HepG2 (cell line): Measurements from ENCODE around the gene WNK4. TPM values are rescaled to one million over a fixed set of nuclear protein-coding genes. Genes with fewer than 3 reads are reported as not detected.

Source experiments
- ATM ChIP-seq: fragments of 450-650 bp; IDR thresholded peaks from 2 replicates; pipeline ENCODE4 v1.7.1; 2017; ENCODE audit warnings: mild to moderate bottlenecking, borderline replicate concordance
- PTBP1 ChIP-seq: fragments of 200-400 bp; formaldehyde crosslinking; IDR thresholded peaks from 2 replicates; pipeline ENCODE4 v1.6.1; 2018; ENCODE audit warnings: low read length, low read depth; ENCODE audit not compliant: poor library complexity, severe bottlenecking
- ZBTB38 ChIP-seq: sonication (generic); formaldehyde crosslinking; IDR thresholded peaks from 2 replicates; pipeline ENCODE4 v1.5.1; 2020; ENCODE audit warnings: mild to moderate bottlenecking, missing genetic modification reagents
- ZBTB7B ChIP-seq: sonication (generic); formaldehyde crosslinking; IDR thresholded peaks from 2 replicates; pipeline ENCODE4 v1.4.0; 2020; ENCODE audit warnings: missing genetic modification reagents
- ZBTB8A ChIP-seq: sonication (generic); formaldehyde crosslinking; IDR thresholded peaks from 2 replicates; pipeline ENCODE4 v1.4.0; 2020; ENCODE audit warnings: mild to moderate bottlenecking, low read depth, missing genetic modification reagents, borderline replicate concordance
- ZFY ChIP-seq: sonication (generic); formaldehyde crosslinking; IDR thresholded peaks from 2 replicates; pipeline ENCODE4 v1.4.0; 2020; ENCODE audit warnings: missing genetic modification reagents
- ZMYM4 ChIP-seq: sonication (generic); formaldehyde crosslinking; IDR thresholded peaks from 2 replicates; pipeline ENCODE4 v1.8.1; 2023; ENCODE audit warnings: mild to moderate bottlenecking, missing genetic modification reagents
- ZNF160 ChIP-seq: sonication (generic); formaldehyde crosslinking; IDR thresholded peaks from 2 replicates; pipeline ENCODE4 v1.8.0; 2022; ENCODE audit warnings: mild to moderate bottlenecking, inconsistent platforms, missing genetic modification reagents
- ZNF260 ChIP-seq: sonication (generic); formaldehyde crosslinking; IDR thresholded peaks from 2 replicates; pipeline ENCODE4 v1.4.0; 2020; ENCODE audit warnings: missing genetic modification reagents, low read depth, mild to moderate bottlenecking, borderline replicate concordance
- ZNF33B ChIP-seq: sonication (generic); formaldehyde crosslinking; IDR thresholded peaks from 2 replicates; pipeline ENCODE4 v1.5.1; 2020; ENCODE audit warnings: mild to moderate bottlenecking, missing genetic modification reagents
- ZNF567 ChIP-seq: sonication (generic); formaldehyde crosslinking; IDR thresholded peaks from 2 replicates; pipeline ENCODE4 v1.8.1; 2023; ENCODE audit warnings: mild to moderate bottlenecking, missing genetic modification reagents, borderline replicate concordance
- polyA plus RNA-seq, 8 experiments: library from polyadenylated mRNA; depleted of rRNA in 3 of 8; stranded (reverse) in 7 of 8; unstranded in 1 of 8; fragments of >200 nt; fragmentation: Illumina TruSeq in 4 of 8; extraction: Trizol in 4 of 8; gene quantifications; 2 replicates each; pipeline versions ENCODE4 v1.2.1 to v1.2.3, GENCODE V29; 2011 to 2016; ENCODE audit warnings: low read depth in 4 of 8, missing spikeins in 1 of 8, mixed read lengths in 1 of 8; ENCODE audit not compliant: insufficient read depth in 1 of 8
- total RNA-seq, 5 experiments: library from RNA; depleted of rRNA; stranded (reverse); fragments of >200 nt; fragmentation: Illumina TruSeq; extraction: Trizol; gene quantifications; 2 replicates each; pipeline ENCODE4 v1.2.3, GENCODE V29; 2016; ENCODE audit warnings: low read depth in 1 of 5
- TF ChIP-seq, protein P1 (sequence below): sonication (generic); formaldehyde crosslinking; IDR thresholded peaks from 2 replicates; pipeline ENCODE4 v1.5.0; 2020; ENCODE audit warnings: mild to moderate bottlenecking, missing genetic modification reagents, borderline replicate concordance
- TF ChIP-seq, protein P2 (sequence below): sonication (generic); formaldehyde crosslinking; IDR thresholded peaks from 2 replicates; pipeline ENCODE4 v1.5.0; 2020; ENCODE audit warnings: mild to moderate bottlenecking, missing genetic modification reagents
- TF ChIP-seq, protein P3 (sequence below): sonication (generic); formaldehyde crosslinking; IDR thresholded peaks from 2 replicates; pipeline ENCODE4 v1.4.0; 2020; ENCODE audit warnings: missing genetic modification reagents, borderline replicate concordance
- TF ChIP-seq, protein P4 (sequence below): conservative IDR thresholded peaks from 2 replicates; pipeline ENCODE4 v1.6.1; 2018; ENCODE audit warnings: missing genetic modification reagents
- TF ChIP-seq, protein P5 (sequence below): sonication (generic); formaldehyde crosslinking; IDR thresholded peaks from 2 replicates; pipeline ENCODE4 v1.8.0; 2022; ENCODE audit warnings: low read depth, missing genetic modification reagents

WNK4 gene
- total and polyA plus RNA-seq, 2 of the 13 experiments (the other 11 are each of a cell fraction or from before 2014, with no cell fraction given), result 2.7 to 13.7 TPM

DNA sequence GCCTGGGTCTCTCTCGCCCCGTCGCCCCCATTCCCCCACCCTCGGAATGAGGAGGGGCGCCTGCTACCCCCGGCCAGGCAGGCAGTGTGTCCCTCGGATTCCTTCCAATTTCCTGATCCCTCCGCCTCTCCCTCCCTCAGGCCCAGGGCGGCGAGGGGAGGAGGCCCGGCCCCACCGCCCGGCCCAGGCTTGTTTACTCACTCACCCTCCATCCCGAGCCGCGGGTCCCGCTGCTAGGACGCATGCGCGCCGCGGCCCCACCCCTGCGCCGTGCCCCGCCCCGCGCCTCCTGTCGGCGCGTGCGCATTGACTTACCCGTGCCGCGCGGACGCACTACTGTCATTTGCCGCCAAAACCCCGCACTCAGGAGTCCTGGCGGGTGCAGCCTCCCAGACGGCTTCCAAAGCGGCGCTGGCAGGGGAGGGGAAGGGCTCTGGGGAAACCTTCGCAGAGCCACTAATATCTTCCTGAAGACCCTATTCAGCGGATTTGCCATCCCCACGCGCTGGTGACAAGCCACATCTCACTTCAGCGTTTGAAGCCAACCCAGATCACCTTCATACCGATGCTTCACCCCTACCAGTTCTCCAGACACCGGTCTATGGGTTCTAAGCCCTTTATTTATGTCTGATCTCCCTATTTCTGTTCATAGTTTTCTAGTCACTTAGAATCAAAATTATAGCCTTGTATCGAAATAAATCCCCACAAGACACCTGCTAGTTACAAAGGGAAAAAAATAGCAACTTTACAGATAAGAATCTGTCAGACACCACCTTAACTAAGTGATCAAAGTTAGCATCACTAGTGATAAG lies 35.4 kb upstream of the WNK4 start, which contains the start of gene EZH1 (continued):
- TF ChIP-seq, protein P1, sequence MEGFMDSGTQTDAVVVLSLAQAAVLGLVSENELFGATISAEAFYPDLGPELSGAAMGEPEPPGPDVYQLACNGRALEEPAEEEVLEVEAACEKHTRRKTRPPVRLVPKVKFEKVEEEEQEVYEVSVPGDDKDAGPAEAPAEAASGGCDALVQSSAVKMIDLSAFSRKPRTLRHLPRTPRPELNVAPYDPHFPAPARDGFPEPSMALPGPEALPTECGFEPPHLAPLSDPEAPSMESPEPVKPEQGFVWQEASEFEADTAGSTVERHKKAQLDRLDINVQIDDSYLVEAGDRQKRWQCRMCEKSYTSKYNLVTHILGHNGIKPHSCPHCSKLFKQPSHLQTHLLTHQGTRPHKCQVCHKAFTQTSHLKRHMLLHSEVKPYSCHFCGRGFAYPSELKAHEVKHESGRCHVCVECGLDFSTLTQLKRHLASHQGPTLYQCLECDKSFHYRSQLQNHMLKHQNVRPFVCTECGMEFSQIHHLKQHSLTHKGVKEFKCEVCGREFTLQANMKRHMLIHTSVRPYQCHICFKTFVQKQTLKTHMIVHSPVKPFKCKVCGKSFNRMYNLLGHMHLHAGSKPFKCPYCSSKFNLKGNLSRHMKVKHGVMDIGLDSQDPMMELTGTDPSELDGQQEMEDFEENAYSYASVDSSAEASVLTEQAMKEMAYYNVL, result no peak; the same call in 1 of the 2 replicates
- TF ChIP-seq ZBTB8A (CRISPR knock-in tag) (0 out of 2 replicates have a peak, but pooled peaks have one; percentile 92), ZNF33B (CRISPR knock-in tag) (peak; percentile 80; the same call in 1 of the 2 replicates), ZMYM4 (peak; percentile 36; the same call in 1 of the 2 replicates), PTBP1 (peak; percentile 58), ZNF567 (peak; percentile 78; the same call in 1 of the 2 replicates), ZBTB7B (no peak; the same call in 1 of the 2 replicates), ZNF160 (CRISPR knock-in tag) (peak; percentile 82), ATM (no peak), ZNF260 (0 out of 2 replicates have a peak, but pooled peaks have one; percentile 72), ZFY (CRISPR knock-in tag) (peak; percentile 95), ZBTB38 (CRISPR knock-in tag) (peak; percentile 95)
- TF ChIP-seq, protein P2, sequence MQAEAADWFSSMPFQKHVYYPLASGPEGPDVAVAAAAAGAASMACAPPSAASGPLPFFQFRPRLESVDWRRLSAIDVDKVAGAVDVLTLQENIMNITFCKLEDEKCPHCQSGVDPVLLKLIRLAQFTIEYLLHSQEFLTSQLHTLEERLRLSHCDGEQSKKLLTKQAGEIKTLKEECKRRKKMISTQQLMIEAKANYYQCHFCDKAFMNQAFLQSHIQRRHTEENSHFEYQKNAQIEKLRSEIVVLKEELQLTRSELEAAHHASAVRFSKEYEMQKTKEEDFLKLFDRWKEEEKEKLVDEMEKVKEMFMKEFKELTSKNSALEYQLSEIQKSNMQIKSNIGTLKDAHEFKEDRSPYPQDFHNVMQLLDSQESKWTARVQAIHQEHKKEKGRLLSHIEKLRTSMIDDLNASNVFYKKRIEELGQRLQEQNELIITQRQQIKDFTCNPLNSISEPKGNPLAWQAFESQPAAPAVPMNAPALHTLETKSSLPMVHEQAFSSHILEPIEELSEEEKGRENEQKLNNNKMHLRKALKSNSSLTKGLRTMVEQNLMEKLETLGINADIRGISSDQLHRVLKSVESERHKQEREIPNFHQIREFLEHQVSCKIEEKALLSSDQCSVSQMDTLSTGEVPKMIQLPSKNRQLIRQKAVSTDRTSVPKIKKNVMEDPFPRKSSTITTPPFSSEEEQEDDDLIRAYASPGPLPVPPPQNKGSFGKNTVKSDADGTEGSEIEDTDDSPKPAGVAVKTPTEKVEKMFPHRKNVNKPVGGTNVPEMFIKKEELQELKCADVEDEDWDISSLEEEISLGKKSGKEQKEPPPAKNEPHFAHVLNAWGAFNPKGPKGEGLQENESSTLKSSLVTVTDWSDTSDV, result peak; percentile 59; the same call in 1 of the 2 replicates
- TF ChIP-seq, protein P3, sequence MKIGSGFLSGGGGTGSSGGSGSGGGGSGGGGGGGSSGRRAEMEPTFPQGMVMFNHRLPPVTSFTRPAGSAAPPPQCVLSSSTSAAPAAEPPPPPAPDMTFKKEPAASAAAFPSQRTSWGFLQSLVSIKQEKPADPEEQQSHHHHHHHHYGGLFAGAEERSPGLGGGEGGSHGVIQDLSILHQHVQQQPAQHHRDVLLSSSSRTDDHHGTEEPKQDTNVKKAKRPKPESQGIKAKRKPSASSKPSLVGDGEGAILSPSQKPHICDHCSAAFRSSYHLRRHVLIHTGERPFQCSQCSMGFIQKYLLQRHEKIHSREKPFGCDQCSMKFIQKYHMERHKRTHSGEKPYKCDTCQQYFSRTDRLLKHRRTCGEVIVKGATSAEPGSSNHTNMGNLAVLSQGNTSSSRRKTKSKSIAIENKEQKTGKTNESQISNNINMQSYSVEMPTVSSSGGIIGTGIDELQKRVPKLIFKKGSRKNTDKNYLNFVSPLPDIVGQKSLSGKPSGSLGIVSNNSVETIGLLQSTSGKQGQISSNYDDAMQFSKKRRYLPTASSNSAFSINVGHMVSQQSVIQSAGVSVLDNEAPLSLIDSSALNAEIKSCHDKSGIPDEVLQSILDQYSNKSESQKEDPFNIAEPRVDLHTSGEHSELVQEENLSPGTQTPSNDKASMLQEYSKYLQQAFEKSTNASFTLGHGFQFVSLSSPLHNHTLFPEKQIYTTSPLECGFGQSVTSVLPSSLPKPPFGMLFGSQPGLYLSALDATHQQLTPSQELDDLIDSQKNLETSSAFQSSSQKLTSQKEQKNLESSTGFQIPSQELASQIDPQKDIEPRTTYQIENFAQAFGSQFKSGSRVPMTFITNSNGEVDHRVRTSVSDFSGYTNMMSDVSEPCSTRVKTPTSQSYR (CRISPR knock-in tag), result no peak; the same call in 1 of the 2 replicates
- TF ChIP-seq, protein P4, sequence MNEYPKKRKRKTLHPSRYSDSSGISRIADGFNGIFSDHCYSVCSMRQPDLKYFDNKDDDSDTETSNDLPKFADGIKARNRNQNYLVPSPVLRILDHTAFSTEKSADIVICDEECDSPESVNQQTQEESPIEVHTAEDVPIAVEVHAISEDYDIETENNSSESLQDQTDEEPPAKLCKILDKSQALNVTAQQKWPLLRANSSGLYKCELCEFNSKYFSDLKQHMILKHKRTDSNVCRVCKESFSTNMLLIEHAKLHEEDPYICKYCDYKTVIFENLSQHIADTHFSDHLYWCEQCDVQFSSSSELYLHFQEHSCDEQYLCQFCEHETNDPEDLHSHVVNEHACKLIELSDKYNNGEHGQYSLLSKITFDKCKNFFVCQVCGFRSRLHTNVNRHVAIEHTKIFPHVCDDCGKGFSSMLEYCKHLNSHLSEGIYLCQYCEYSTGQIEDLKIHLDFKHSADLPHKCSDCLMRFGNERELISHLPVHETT, result no peak; the same call in none of the 2 replicates
- TF ChIP-seq, protein P5, sequence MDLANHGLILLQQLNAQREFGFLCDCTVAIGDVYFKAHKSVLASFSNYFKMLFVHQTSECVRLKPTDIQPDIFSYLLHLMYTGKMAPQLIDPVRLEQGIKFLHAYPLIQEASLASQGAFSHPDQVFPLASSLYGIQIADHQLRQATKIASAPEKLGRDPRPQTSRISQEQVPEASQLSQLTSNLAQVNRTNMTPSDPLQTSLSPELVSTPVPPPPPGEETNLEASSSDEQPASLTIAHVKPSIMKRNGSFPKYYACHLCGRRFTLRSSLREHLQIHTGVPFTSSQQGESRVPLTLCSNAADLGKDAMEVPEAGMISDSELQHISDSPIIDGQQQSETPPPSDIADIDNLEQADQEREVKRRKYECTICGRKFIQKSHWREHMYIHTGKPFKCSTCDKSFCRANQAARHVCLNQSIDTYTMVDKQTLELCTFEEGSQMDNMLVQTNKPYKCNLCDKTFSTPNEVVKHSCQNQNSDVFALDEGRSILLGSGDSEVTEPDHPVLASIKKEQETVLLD (CRISPR knock-in tag), result no peak; the same call in none of the 2 replicates
